ENCODE measurements around the gene IGF1R.
A peak's percentile ranks its signal among the peaks of the same experiment; 100 is the strongest.

GRCh38 chr15:98779463-98780071 lies 131.2 kb downstream of the IGF1R start:
- TF ChIP-seq, protein P1, sequence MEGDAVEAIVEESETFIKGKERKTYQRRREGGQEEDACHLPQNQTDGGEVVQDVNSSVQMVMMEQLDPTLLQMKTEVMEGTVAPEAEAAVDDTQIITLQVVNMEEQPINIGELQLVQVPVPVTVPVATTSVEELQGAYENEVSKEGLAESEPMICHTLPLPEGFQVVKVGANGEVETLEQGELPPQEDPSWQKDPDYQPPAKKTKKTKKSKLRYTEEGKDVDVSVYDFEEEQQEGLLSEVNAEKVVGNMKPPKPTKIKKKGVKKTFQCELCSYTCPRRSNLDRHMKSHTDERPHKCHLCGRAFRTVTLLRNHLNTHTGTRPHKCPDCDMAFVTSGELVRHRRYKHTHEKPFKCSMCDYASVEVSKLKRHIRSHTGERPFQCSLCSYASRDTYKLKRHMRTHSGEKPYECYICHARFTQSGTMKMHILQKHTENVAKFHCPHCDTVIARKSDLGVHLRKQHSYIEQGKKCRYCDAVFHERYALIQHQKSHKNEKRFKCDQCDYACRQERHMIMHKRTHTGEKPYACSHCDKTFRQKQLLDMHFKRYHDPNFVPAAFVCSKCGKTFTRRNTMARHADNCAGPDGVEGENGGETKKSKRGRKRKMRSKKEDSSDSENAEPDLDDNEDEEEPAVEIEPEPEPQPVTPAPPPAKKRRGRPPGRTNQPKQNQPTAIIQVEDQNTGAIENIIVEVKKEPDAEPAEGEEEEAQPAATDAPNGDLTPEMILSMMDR (conservative IDR thresholded peaks at IDR 0.05 in 1 of 2, IDR thresholded peaks at IDR 0.05 in 1 of 2; ENCODE audit: extremely low read depth in 1 of 2, insufficient read depth in 1 of 2, low read depth in 1 of 2, low read length in 2 of 2) = peak; percentile 97
- no peak for TF ChIP-seq EZH2 (IDR thresholded peaks at IDR 0.05; ENCODE audit: borderline replicate concordance, low read length)

Data from mammary epithelial cell (primary cell).